ENCODE results near the gene MYZAP. TPM values are rescaled to one million over a fixed set of nuclear protein-coding genes. Genes with fewer than 3 reads are reported as not detected.

MYZAP gene
- total and polyA plus RNA-seq, 2 of the 13 experiments (the other 11 are each of a cell fraction or from before 2014, with no cell fraction given), result not detected

GRCh38 chr15:57731530-57732103, 139.9 kb downstream of the MYZAP start:
- BruUV-seq (replicated peaks), result no TSS peak
- no peak for ATAC-seq
- WGBS (ENCODE audit: low lambda C conversion rate), result 47% methylated on average over 6 of the region's 6 CpGs
- Histone ChIP-seq H3K4me2 (ENCODE audit: low read depth, low read length) (no peak overlapping the region), H4K20me1 (ENCODE audit: insufficient read depth, low read length) (no peaks in the 10 kb centered on the region), H3K79me2 (ENCODE audit: insufficient read depth, low read length) (no peaks in the 10 kb centered on the region), H3K27ac (ENCODE audit: extremely low read length, insufficient read depth, low read length) (no peak overlapping the region), H3K9ac (ENCODE audit: insufficient read depth, low read depth, low read length) (no peak overlapping the region), H2AFZ (ENCODE audit: low read length) (no peak overlapping the region), H3K4me1 (ENCODE audit: insufficient read depth, low read length) (peaks cover 5% of the 10 kb centered on the region), H3K4me3 (replicated peaks in 1 of 3; ENCODE audit: insufficient read depth in 1 of 3, low read depth in 2 of 3, low read length in 3 of 3) (no peak overlapping the region), H3K36me3 (replicated peaks in 1 of 2; ENCODE audit: control insufficient read depth in 1 of 2, insufficient read depth in 2 of 2, low read length in 2 of 2) (no peaks in the 10 kb centered on the region), H3K27me3 (ENCODE audit: control insufficient read depth in 1 of 2, insufficient read depth in 2 of 2, low read length in 2 of 2) (no peaks in the 10 kb centered on the region), H3K9me3 (ENCODE audit: low read length) (no peaks in the 10 kb centered on the region)
- in situ Hi-C loops (cut with HindIII; ENCODE audit: extremely low pct_ligation_motif_present, low pct_unique_long_range_greater_than_20kb), result no loop called here
- no peak for FAIRE-seq
- ChIA-PET CTCF (ENCODE audit: low intra/inter-chr PET ratio, low total read pairs) (no interaction called here), POLR2A (no interaction called here)
- peak; percentile 74 to 83; a peak in 3 of 4 replicates for TF ChIP-seq MAFK (conservative IDR thresholded peaks at IDR 0.05 in 1 of 2, IDR thresholded peaks at IDR 0.05 in 1 of 2; ENCODE audit: low read length in 2 of 2)
- no peak for TF ChIP-seq ZKSCAN8 (CRISPR knock-in tag; IDR thresholded peaks at IDR 0.05; ENCODE audit: borderline replicate concordance)
- TF ChIP-seq SMC3 (IDR thresholded peaks at IDR 0.05; ENCODE audit: low read length), result no peak
- TF ChIP-seq MAFF (IDR thresholded peaks at IDR 0.05; ENCODE audit: low read depth, low read length), result peak; percentile 75
- DNase-seq (ENCODE audit: low spot score), result no peak
- intact Hi-C loops (cut with micrococcal nuclease; ENCODE audit: unreplicated experiment), result loop anchor here (5.0 to 10.0 kb wide), 2 partner anchors 131 to 343 kb away; no protein-coding TSS in a partner anchor

DNA sequence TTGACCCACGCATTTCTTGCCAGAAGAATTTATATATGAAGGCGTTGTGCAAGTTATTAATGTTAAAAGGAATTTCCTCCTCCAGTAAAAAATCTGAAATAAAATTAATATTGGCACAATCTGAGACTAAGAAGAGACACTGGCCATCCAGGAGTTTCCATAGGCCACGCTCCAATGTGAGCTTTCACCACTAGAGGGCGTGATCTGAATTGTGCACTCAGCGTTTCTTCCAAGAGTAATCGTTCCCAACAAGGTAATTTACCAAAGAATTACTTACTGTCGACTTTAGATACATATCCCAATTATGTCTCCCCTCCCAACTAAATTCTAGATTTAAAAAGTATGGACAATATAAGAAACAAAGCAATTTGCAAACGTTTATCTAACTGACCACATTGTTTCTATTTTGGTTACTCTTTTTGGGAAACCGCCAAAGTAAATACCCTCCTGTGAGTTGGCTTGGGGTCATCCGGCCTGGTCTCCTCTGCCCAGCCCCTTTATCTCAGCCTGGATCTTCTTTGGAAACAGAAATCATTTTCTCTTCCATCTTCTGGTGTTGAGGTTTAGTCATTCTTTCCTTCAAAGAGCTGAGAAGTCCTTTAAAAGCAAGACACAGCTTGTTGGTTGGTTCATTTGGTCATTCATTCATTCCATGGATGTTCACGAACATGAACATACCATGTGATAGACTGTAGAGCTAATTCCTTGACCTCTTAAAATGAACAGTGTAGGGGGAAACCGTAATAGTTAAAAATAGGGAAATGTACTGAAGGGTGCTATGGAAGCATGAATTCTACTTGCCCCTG, 141.0 kb downstream of the MYZAP start:
- H3K4me2 ChIP-seq (ENCODE audit: low read depth, low read length), result peak overlapping the region; percentile 25
- H3K4me3 ChIP-seq (replicated peaks in 1 of 3; ENCODE audit: insufficient read depth in 1 of 3, low read depth in 2 of 3, low read length in 3 of 3), result no peak overlapping the region
- no peaks in the 10 kb centered on the region for H3K79me2 ChIP-seq (ENCODE audit: insufficient read depth, low read length)
- H3K36me3 ChIP-seq (replicated peaks in 1 of 2; ENCODE audit: control insufficient read depth in 1 of 2, insufficient read depth in 2 of 2, low read length in 2 of 2), result no peaks in the 10 kb centered on the region
- FAIRE-seq, result peak; percentile 86
- CTCF ChIA-PET (ENCODE audit: low intra/inter-chr PET ratio, low total read pairs), result interaction anchor here (1.5 kb wide), 1 partner anchor 128 kb away, joined by 5 read pairs; no protein-coding TSS in a partner anchor
- no peak overlapping the region for H3K9ac ChIP-seq (ENCODE audit: insufficient read depth, low read depth, low read length)
- BruUV-seq (replicated peaks), result no TSS peak
- in situ Hi-C loops (cut with HindIII; ENCODE audit: extremely low pct_ligation_motif_present, low pct_unique_long_range_greater_than_20kb) (no loop called here), intact Hi-C loops (cut with micrococcal nuclease; ENCODE audit: unreplicated experiment) (loop anchor here (5.0 to 10.0 kb wide), 2 partner anchors 130 to 342 kb away; no protein-coding TSS in a partner anchor)
- POLR2A ChIA-PET, result interaction anchor here (1.0 kb wide), 1 partner anchor 26 kb away, joined by 3 read pairs; the partner anchor contains the start of gene POLR2M
- no peak overlapping the region for H3K27ac ChIP-seq (ENCODE audit: extremely low read length, insufficient read depth, low read length)
- 15% methylated on average over 12 of the region's 12 CpGs for WGBS (ENCODE audit: low lambda C conversion rate)
- peaks cover 5% of the 10 kb centered on the region for H3K4me1 ChIP-seq (ENCODE audit: insufficient read depth, low read length)
- peak; percentile 81 for ATAC-seq
- H4K20me1 ChIP-seq (ENCODE audit: insufficient read depth, low read length), result no peaks in the 10 kb centered on the region
- no peak overlapping the region for H2AFZ ChIP-seq (ENCODE audit: low read length)
- H3K27me3 ChIP-seq (ENCODE audit: control insufficient read depth in 1 of 2, insufficient read depth in 2 of 2, low read length in 2 of 2), result no peaks in the 10 kb centered on the region; a peak in 1 of 5 replicates
- H3K9me3 ChIP-seq (ENCODE audit: low read length), result no peaks in the 10 kb centered on the region
- DNase-seq (ENCODE audit: low spot score), result peak; percentile 49
- TF ChIP-seq ZNF34 (CRISPR knock-in tag; IDR thresholded peaks at IDR 0.05; ENCODE audit: borderline replicate concordance), result no peak
- peak; percentile 33; the same call in 1 of the 2 replicates for TF ChIP-seq FOXA3 (CRISPR knock-in tag; IDR thresholded peaks at IDR 0.05)
- no peak for TF ChIP-seq TEF (CRISPR knock-in tag; IDR thresholded peaks at IDR 0.05)
- TF ChIP-seq STAG1 (CRISPR knock-in tag; IDR thresholded peaks at IDR 0.05), result peak; percentile 39
- TF ChIP-seq MAFK (conservative IDR thresholded peaks at IDR 0.05 in 1 of 2, IDR thresholded peaks at IDR 0.05 in 1 of 2; ENCODE audit: low read length in 2 of 2), result peak; percentile 87 to 93
- no peak for TF ChIP-seq REST (IDR thresholded peaks at IDR 0.05; ENCODE audit: borderline replicate concordance in 1 of 2, low read depth in 1 of 2, low read length in 2 of 2)
- TF ChIP-seq MEIS2 (CRISPR knock-in tag; IDR thresholded peaks at IDR 0.05), result no peak
- TF ChIP-seq MAFF (IDR thresholded peaks at IDR 0.05; ENCODE audit: low read depth, low read length), result peak; percentile 89
- TF ChIP-seq FOXA1 (IDR thresholded peaks at IDR 0.05), result no peak
- 0 out of 2 replicates have a peak, but pooled peaks have one; percentile 6 for TF ChIP-seq FOXA1 (CRISPR knock-in tag; IDR thresholded peaks at IDR 0.05)
